Fibroblast of lung (primary cell): ENCODE data around the gene TRPC4AP. TPM values are rescaled to one million over a fixed set of nuclear protein-coding genes. Genes with fewer than 3 reads are reported as not detected.
"Not testable (repeated sequence)": the region's sequence is repeated elsewhere in the genome, so short reads cannot be mapped to it uniquely, and the experiment has no call there.

Experiments
- DNase-seq, 2 donors: peaks; one replicate each; pipeline versions ENCODE4 v3.0.0 to v3.0.0-alpha.2; 2010; ENCODE audit warnings: low read depth in 2 of 2
- H2AFZ ChIP-seq: 2 replicates; pipeline ENCODE4 v1.5.1; 2012; ENCODE audit warnings: low read length, control low read depth, inconsistent platforms
- H3K27ac ChIP-seq: 2 replicates; pipeline ENCODE4 v1.5.1; 2011; ENCODE audit warnings: low read length, control low read depth; ENCODE audit not compliant: insufficient read depth
- H3K27me3 ChIP-seq: 2 replicates; pipeline ENCODE4 v1.5.1; 2011; ENCODE audit warnings: mild to moderate bottlenecking, low read length; ENCODE audit not compliant: control insufficient read depth, insufficient read depth
- H3K36me3 ChIP-seq: 2 replicates; pipeline ENCODE4 v1.5.1; 2011; ENCODE audit warnings: low read length; ENCODE audit not compliant: control insufficient read depth, insufficient read depth
- H3K4me1 ChIP-seq: 2 replicates; pipeline ENCODE4 v1.5.1; 2011; ENCODE audit warnings: low read length; ENCODE audit not compliant: control insufficient read depth, insufficient read depth; ENCODE audit errors: extremely low read depth
- H3K4me2 ChIP-seq: 2 replicates; pipeline ENCODE4 v1.5.1; 2011; ENCODE audit warnings: low read length, control low read depth; ENCODE audit not compliant: insufficient read depth; ENCODE audit errors: extremely low read depth
- H3K4me3 ChIP-seq, 4 experiments: fragments of 200-600 bp in 1 of 4; sonication (generic) in 1 of 4; replicated peaks in 1 of 4; 2 replicates each; pipeline ENCODE4 v1.5.1; 2011 to 2016; ENCODE audit warnings: low read length in 4 of 4, low read depth in 3 of 4, mild to moderate bottlenecking in 3 of 4, control low read depth in 2 of 4, inconsistent platforms in 1 of 4, mixed read lengths in 1 of 4; ENCODE audit not compliant: insufficient read depth in 1 of 4; ENCODE audit errors: control extremely low read depth in 1 of 4
- H3K79me2 ChIP-seq: 2 replicates; pipeline ENCODE4 v1.5.1; 2012; ENCODE audit warnings: mild to moderate bottlenecking, low read length, inconsistent platforms; ENCODE audit not compliant: control insufficient read depth, insufficient read depth
- H3K9ac ChIP-seq: 2 replicates; pipeline ENCODE4 v1.5.1; 2011; ENCODE audit warnings: mild to moderate bottlenecking, low read length, control low read depth; ENCODE audit not compliant: insufficient read depth
- H3K9me3 ChIP-seq: 2 replicates; pipeline ENCODE4 v1.5.1; 2012; ENCODE audit warnings: low read depth, low read length; ENCODE audit not compliant: control insufficient read depth, insufficient read depth
- H4K20me1 ChIP-seq: 2 replicates; pipeline ENCODE4 v1.5.1; 2011; ENCODE audit warnings: low read length; ENCODE audit not compliant: control insufficient read depth, insufficient read depth; ENCODE audit errors: extremely low read depth
- CTCF ChIP-seq, 2 donors: IDR thresholded peaks in 1 of 2; conservative IDR thresholded peaks in 1 of 2; 1 replicate in 1 of 2; 2 replicates in 1 of 2; pipeline ENCODE4 v1.5.1; 2011 to 2012; ENCODE audit warnings: low read length in 2 of 2, control low read depth in 1 of 2, inconsistent platforms in 1 of 2, low read depth in 1 of 2, mild to moderate bottlenecking in 1 of 2
- EZH2 ChIP-seq: IDR thresholded peaks from 2 replicates; pipeline ENCODE4 v1.5.1; 2012; ENCODE audit warnings: low read length, control low read depth, mild to moderate bottlenecking; ENCODE audit errors: missing control alignments
- polyA plus RNA-seq, 2 donors: library from polyadenylated mRNA; depleted of rRNA in 1 of 2; stranded (reverse) in 1 of 2; unstranded in 1 of 2; fragments of >200 nt; gene quantifications; 2 replicates each; pipeline ENCODE4 v1.2.1, GENCODE V29; 2011 to 2012; ENCODE audit warnings: missing spikeins in 1 of 2
- total RNA-seq: library from RNA; depleted of rRNA; stranded (reverse); fragments of >200 nt; gene quantifications from 2 replicates; pipeline ENCODE4 v1.2.1, GENCODE V29; 2014

The TRPC4AP gene
- total and polyA plus RNA-seq, 2 donors (not counting 1 experiment from before 2014, with no cell fraction given): 63.1 to 89.7 TPM

- H3K9ac ChIP-seq: no peak overlapping the region
- H3K4me3 ChIP-seq: no peak overlapping the region
- no peaks in the 10 kb centered on the region for H3K9me3 ChIP-seq
- no peak overlapping the region for H3K27ac ChIP-seq
- no peaks in the 10 kb centered on the region for H4K20me1 ChIP-seq
- no peaks in the 10 kb centered on the region for H3K27me3 ChIP-seq
- H3K4me1 ChIP-seq: peaks cover 13% of the 10 kb centered on the region
- H3K36me3 ChIP-seq: peaks cover 6% of the 10 kb centered on the region
- no peak for TF ChIP-seq EZH2
- TF ChIP-seq CTCF (conservative IDR thresholded peaks at IDR 0.05 in 1 of 2, IDR thresholded peaks at IDR 0.05 in 1 of 2; ENCODE audit: low read depth in 1 of 2, low read length in 2 of 2): no peak
- no peak for DNase-seq
- no peak overlapping the region for H3K4me2 ChIP-seq
- H2AFZ ChIP-seq: no peak overlapping the region
- no peaks in the 10 kb centered on the region for H3K79me2 ChIP-seq
Measured at GRCh38 chr20:35116258-35116657, 23.7 kb upstream of the TRPC4AP start.

GRCh38 chr20:35115606-35116005, 23.0 kb upstream of the TRPC4AP start:
- Histone ChIP-seq H3K27ac (no peak overlapping the region), H3K4me1 (peaks cover 13% of the 10 kb centered on the region), H3K9me3 (no peaks in the 10 kb centered on the region), H3K4me3 (no peak overlapping the region), H2AFZ (no peak overlapping the region), H3K36me3 (peaks cover 6% of the 10 kb centered on the region), H3K4me2 (no peak overlapping the region), H4K20me1 (no peaks in the 10 kb centered on the region), H3K79me2 (no peaks in the 10 kb centered on the region), H3K27me3 (no peaks in the 10 kb centered on the region), H3K9ac (no peak overlapping the region)
- no peak for TF ChIP-seq CTCF (conservative IDR thresholded peaks at IDR 0.05 in 1 of 2, IDR thresholded peaks at IDR 0.05 in 1 of 2; ENCODE audit: low read depth in 1 of 2, low read length in 2 of 2)
- TF ChIP-seq EZH2: no peak
- DNase-seq: no peak

- not testable (repeated sequence) for H2AFZ ChIP-seq, H3K79me2 ChIP-seq, H4K20me1 ChIP-seq, H3K4me1 ChIP-seq, H3K27me3 ChIP-seq, H3K9ac ChIP-seq, H3K36me3 ChIP-seq, H3K4me2 ChIP-seq, H3K4me3 ChIP-seq, DNase-seq, H3K27ac ChIP-seq, H3K9me3 ChIP-seq
Measured at GRCh38 chr20:35112276-35112675, 19.7 kb upstream of the TRPC4AP start.
